ENCODE data around the gene SLC44A5. TPM values are rescaled to one million over a fixed set of nuclear protein-coding genes. Genes with fewer than 3 reads are reported as not detected.

SLC44A5 gene
- total RNA-seq, 2 donors from 2014 or later: 0.70 TPM; not detected in 1

GRCh38 chr1:75342786-75343185 lies 268.1 kb downstream of the SLC44A5 start:
- Mint-ChIP-seq H3K4me1 (ENCODE audit: low read depth) (no peaks in the 10 kb centered on the region), H3K36me3 (ENCODE audit: insufficient read depth in 2 of 2) (no peaks in the 10 kb centered on the region), H3K27ac (no peak overlapping the region), H3K27me3 (ENCODE audit: low read depth) (no peaks in the 10 kb centered on the region), H3K9me3 (peaks cover 2 to 7% of the 10 kb centered on the region in 2 donors), H3K4me3 (no peak overlapping the region)
- DNase-seq (no peak), ATAC-seq (replicated peaks in 1 of 2) (no peak)

- DNase-seq: no peak
- Mint-ChIP-seq H3K4me1 (ENCODE audit: low read depth) (no peaks in the 10 kb centered on the region), H3K9me3 (peaks cover 2 to 3% of the 10 kb centered on the region in 2 donors), H3K4me3 (no peak overlapping the region), H3K27ac (no peak overlapping the region), H3K27me3 (ENCODE audit: low read depth) (no peaks in the 10 kb centered on the region), H3K36me3 (ENCODE audit: insufficient read depth in 2 of 2) (no peaks in the 10 kb centered on the region)
- ATAC-seq (replicated peaks in 1 of 2): no peak
Measured at GRCh38 chr1:75341537-75341936, 269.4 kb downstream of the SLC44A5 start.

DNA sequence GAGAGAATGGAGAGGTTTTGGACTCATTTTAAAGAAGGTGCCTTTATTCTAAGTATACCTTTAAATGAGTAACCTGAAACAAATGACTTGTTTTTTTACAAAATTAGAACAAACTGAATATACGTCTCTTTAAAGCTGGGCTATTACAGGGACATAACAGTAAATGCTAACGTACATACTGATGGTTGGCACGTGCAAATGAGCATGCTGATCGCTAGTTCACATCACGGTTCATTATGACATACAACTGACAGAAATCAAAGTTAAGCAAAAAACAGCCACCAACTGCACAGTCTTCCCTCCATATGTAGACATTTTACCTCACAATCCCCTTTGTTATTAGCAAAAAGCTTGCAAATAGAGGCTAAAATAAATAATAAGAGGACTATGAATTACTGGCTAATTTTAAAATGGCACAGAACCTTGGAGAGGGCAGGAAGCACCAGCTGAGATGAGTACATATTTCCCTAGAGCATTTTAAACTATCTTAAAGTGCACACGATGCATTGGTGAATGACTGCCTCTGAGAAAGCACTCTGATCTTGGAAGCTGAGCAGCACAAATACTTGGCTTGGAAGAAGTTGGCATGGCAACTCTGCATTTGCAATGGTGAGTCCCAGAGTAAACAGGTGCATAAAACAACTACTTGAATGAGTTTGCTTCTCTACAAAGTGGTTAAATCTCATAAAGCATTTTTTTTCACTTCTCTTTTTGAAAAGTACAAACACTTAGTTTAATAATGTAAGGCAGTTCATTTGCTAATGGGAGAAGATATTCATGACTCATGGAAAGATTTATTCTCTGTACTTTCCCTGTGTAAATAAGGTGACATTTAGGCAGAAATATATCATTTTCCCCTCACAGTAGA lies 272.1 kb downstream of the SLC44A5 start:
- H3K27me3 Mint-ChIP-seq (ENCODE audit: low read depth): no peaks in the 10 kb centered on the region
- no peak overlapping the region for H3K27ac Mint-ChIP-seq
- H3K36me3 Mint-ChIP-seq (ENCODE audit: insufficient read depth in 2 of 2): no peaks in the 10 kb centered on the region
- ATAC-seq (replicated peaks in 1 of 2): no peak
- H3K4me1 Mint-ChIP-seq (ENCODE audit: low read depth): no peaks in the 10 kb centered on the region
- H3K9me3 Mint-ChIP-seq: no peaks in the 10 kb centered on the region
- H3K4me3 Mint-ChIP-seq: no peak overlapping the region
- DNase-seq: no peak

GRCh38 chr1:75334876-75335389 lies 276.0 kb downstream of the SLC44A5 start:
- Mint-ChIP-seq H3K4me1 (ENCODE audit: low read depth) (no peaks in the 10 kb centered on the region), H3K9me3 (no peaks in the 10 kb centered on the region), H3K36me3 (ENCODE audit: insufficient read depth in 2 of 2) (no peaks in the 10 kb centered on the region), H3K27me3 (ENCODE audit: low read depth) (no peaks in the 10 kb centered on the region), H3K4me3 (no peak overlapping the region), H3K27ac (no peak overlapping the region)
- ATAC-seq (replicated peaks in 1 of 2) (no peak), DNase-seq (no peak)

GRCh38 chr1:75330624-75331023 lies 280.3 kb downstream of the SLC44A5 start:
- Mint-ChIP-seq H3K27me3 (ENCODE audit: low read depth) (no peaks in the 10 kb centered on the region), H3K4me3 (no peak overlapping the region), H3K36me3 (ENCODE audit: insufficient read depth in 2 of 2) (no peaks in the 10 kb centered on the region), H3K9me3 (no peaks in the 10 kb centered on the region), H3K4me1 (ENCODE audit: low read depth) (no peaks in the 10 kb centered on the region), H3K27ac (no peak overlapping the region)
- ATAC-seq (replicated peaks in 1 of 2) (no peak), DNase-seq (no peak)

DNA sequence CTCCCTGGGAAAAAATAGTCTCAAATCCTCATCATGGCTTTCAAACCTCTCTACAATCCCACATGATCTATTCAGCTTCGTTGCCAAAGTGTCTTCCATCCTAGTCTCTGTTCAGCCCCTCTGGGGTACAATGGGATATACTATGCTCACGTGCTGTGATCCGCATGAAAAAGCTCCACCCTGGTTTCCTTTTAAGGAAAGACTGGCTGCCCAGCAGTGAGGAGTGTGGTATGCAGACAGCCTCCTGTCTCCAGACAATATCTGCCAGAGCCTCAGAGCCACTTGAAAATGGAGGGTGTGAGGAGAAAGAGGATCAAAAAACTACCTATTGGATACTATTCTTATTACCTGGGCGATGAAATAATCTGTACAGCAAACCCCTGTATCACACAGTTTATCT lies 282.2 kb downstream of the SLC44A5 start:
- H3K4me3 Mint-ChIP-seq: no peak overlapping the region
- no peak overlapping the region for H3K27ac Mint-ChIP-seq
- H3K4me1 Mint-ChIP-seq (ENCODE audit: low read depth): no peaks in the 10 kb centered on the region
- ATAC-seq (replicated peaks in 1 of 2) (no peak), DNase-seq (no peak)
- no peaks in the 10 kb centered on the region for H3K36me3 Mint-ChIP-seq (ENCODE audit: insufficient read depth in 2 of 2)
- H3K9me3 Mint-ChIP-seq: no peaks in the 10 kb centered on the region
- H3K27me3 Mint-ChIP-seq (ENCODE audit: low read depth): no peaks in the 10 kb centered on the region

GRCh38 chr1:75327395-75327794 lies 283.5 kb downstream of the SLC44A5 start:
- Mint-ChIP-seq H3K4me3 (no peak overlapping the region), H3K9me3 (peaks cover 1 to 2% of the 10 kb centered on the region in 2 donors), H3K4me1 (ENCODE audit: low read depth) (no peaks in the 10 kb centered on the region)

DNA sequence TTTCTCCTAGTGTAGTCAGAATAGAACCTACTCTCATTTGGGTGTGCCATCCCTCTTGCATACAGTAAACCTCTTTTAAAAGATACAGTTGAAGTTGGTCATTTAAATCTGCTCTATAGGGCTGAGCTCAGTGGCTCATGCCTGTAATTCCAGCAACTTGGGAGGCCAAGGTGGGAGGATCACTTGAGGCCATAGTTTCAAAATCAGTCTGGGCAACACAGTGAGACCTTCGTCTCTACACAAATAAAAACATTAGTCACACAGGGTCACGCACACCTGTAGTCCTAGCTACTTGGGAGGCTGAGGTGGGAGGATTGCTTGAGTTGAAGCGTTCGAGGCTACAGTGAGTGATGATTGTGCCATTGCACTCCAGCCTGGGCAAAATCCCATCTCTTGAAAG lies 292.9 kb downstream of the SLC44A5 start:
- ATAC-seq (replicated peaks in 1 of 2): no peak
- no peak overlapping the region for H3K27ac Mint-ChIP-seq
- H3K36me3 Mint-ChIP-seq (ENCODE audit: insufficient read depth in 2 of 2): no peaks in the 10 kb centered on the region
- H3K9me3 Mint-ChIP-seq: peaks cover 0 to 5% of the 10 kb centered on the region in 2 donors
- no peak overlapping the region for H3K4me3 Mint-ChIP-seq
- no peaks in the 10 kb centered on the region for H3K4me1 Mint-ChIP-seq (ENCODE audit: low read depth)
- DNase-seq: no peak
- no peaks in the 10 kb centered on the region for H3K27me3 Mint-ChIP-seq (ENCODE audit: low read depth)

More at GRCh38 chr1:75327395-75327794, 283.5 kb downstream of the SLC44A5 start:
- ATAC-seq (replicated peaks in 1 of 2) (no peak), DNase-seq (no peak)
- Mint-ChIP-seq H3K36me3 (ENCODE audit: insufficient read depth in 2 of 2) (no peaks in the 10 kb centered on the region), H3K27me3 (ENCODE audit: low read depth) (no peaks in the 10 kb centered on the region), H3K27ac (no peak overlapping the region)

DNA sequence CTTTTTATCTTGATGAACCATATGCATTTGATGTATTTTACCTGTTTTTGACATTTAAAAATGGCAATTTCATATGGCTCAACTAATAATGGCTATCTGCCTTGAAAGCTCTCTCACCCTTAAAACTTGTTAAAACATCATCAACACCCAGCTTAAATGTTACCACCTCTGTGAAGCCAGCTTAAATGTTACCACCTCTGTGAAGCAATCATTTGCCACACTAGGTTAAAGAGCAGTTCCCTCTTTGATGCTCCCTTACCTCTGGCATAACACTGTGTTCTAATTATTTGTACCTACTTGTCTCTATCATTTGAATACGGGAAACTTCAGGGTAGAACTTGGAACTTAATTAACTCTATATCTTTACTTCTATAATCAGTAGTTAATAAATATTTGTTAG lies 294.7 kb downstream of the SLC44A5 start:
- Mint-ChIP-seq H3K4me3 (no peak overlapping the region), H3K9me3 (peaks cover 0 to 2% of the 10 kb centered on the region in 2 donors), H3K27me3 (ENCODE audit: low read depth) (no peaks in the 10 kb centered on the region), H3K36me3 (ENCODE audit: insufficient read depth in 2 of 2) (no peaks in the 10 kb centered on the region), H3K27ac (no peak overlapping the region), H3K4me1 (ENCODE audit: low read depth) (no peaks in the 10 kb centered on the region)
- no peak for ATAC-seq (replicated peaks in 1 of 2)
- DNase-seq: no peak

DNA sequence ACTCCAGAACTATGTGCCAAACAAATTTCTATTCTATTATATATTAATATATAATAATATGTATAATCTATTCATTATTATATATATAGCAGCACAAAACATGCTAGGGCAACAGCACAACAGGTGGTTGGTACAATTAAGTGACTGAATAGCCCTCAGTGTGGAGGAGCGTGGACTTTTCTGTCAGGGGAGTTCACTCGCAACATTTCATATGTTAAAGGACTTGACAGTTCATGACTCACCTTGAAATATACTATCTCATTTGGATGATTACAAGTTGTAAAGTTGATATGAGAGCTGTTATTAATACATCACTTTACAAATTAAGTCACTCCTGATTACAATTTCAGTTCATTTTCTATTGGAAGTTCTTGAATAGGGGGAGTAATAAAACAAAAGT lies 298.3 kb downstream of the SLC44A5 start:
- ATAC-seq (replicated peaks in 1 of 2) (no peak), DNase-seq (no peak)
- Mint-ChIP-seq H3K4me1 (ENCODE audit: low read depth) (no peaks in the 10 kb centered on the region), H3K4me3 (no peak overlapping the region), H3K27ac (no peak overlapping the region), H3K36me3 (ENCODE audit: insufficient read depth in 2 of 2) (no peaks in the 10 kb centered on the region), H3K27me3 (ENCODE audit: low read depth) (no peaks in the 10 kb centered on the region), H3K9me3 (peaks cover 0 to 2% of the 10 kb centered on the region in 2 donors)

GRCh38 chr1:75310067-75310466 lies 300.8 kb downstream of the SLC44A5 start:
- H3K36me3 Mint-ChIP-seq (ENCODE audit: insufficient read depth in 2 of 2): no peaks in the 10 kb centered on the region
- no peaks in the 10 kb centered on the region for H3K9me3 Mint-ChIP-seq
- H3K4me3 Mint-ChIP-seq: no peak overlapping the region
- no peaks in the 10 kb centered on the region for H3K4me1 Mint-ChIP-seq (ENCODE audit: low read depth)
- H3K27me3 Mint-ChIP-seq (ENCODE audit: low read depth): no peaks in the 10 kb centered on the region
- no peak overlapping the region for H3K27ac Mint-ChIP-seq
- DNase-seq (no peak), ATAC-seq (replicated peaks in 1 of 2) (no peak)

GRCh38 chr1:75308365-75308764 lies 302.5 kb downstream of the SLC44A5 start:
- Mint-ChIP-seq H3K4me3 (no peak overlapping the region), H3K36me3 (ENCODE audit: insufficient read depth in 2 of 2) (no peaks in the 10 kb centered on the region), H3K4me1 (ENCODE audit: low read depth) (no peaks in the 10 kb centered on the region), H3K27ac (no peak overlapping the region), H3K27me3 (ENCODE audit: low read depth) (no peaks in the 10 kb centered on the region), H3K9me3 (no peaks in the 10 kb centered on the region)
- DNase-seq: no peak
- ATAC-seq (replicated peaks in 1 of 2): no peak

DNA sequence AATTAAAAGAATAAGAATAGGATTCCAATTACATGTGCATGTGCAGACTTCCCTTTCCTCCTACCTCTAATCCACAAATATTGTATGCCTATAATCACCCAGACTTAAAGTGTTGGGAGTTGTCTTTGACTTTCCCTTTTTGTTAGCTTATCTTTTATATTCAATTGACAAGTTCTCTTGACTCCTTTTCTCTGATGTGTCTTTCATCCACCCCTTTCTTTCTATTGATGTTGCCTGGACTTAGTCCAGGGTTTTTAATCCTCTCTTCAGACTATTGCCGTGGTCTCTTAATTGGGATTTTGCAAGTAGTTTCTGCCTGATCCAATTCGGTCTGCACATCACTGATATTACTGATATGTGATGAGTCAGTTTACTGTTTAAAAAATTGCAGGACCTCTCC lies 305.9 kb downstream of the SLC44A5 start:
- no peaks in the 10 kb centered on the region for H3K27me3 Mint-ChIP-seq (ENCODE audit: low read depth)
- H3K9me3 Mint-ChIP-seq: no peaks in the 10 kb centered on the region
- no peak overlapping the region for H3K4me3 Mint-ChIP-seq
- no peaks in the 10 kb centered on the region for H3K36me3 Mint-ChIP-seq (ENCODE audit: insufficient read depth in 2 of 2)
- H3K4me1 Mint-ChIP-seq (ENCODE audit: low read depth): no peaks in the 10 kb centered on the region
- DNase-seq (no peak), ATAC-seq (replicated peaks in 1 of 2) (no peak)
- H3K27ac Mint-ChIP-seq: no peak overlapping the region

DNA sequence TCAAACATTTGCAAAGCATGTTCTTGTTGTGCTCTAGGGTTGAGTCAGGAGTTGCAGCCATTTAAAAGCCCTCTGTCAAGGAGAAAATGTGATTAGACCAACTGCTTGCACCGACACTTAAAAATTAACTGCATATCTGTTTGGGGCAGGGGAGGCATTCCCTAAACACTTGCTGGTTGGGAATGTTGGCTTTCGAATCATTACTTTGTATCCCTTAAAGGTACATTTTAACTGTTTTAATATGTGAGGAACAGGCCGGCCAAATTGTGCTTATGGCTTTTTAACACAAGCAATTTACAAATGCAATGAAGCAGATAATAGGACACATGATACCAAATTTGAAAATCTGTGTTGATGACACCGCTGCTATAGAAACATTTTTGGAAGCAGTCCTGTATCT lies 317.6 kb downstream of the SLC44A5 start:
- Mint-ChIP-seq H3K36me3 (ENCODE audit: insufficient read depth in 2 of 2) (no peaks in the 10 kb centered on the region), H3K4me3 (no peak overlapping the region), H3K9me3 (no peaks in the 10 kb centered on the region), H3K27ac (no peak overlapping the region), H3K27me3 (ENCODE audit: low read depth) (no peaks in the 10 kb centered on the region), H3K4me1 (ENCODE audit: low read depth) (no peaks in the 10 kb centered on the region)
- DNase-seq (no peak), ATAC-seq (replicated peaks in 1 of 2) (no peak)
